Stimulated activated naive B cell treated with anti-CD40 and anti-IgM and Interleukin-4, amounts not matched to agents 10 μg/mL and 1 μg/mL and 100 μg/mL, for 72 hours (primary cell): ENCODE results near the gene IFIT1B.
"Not testable (repeated sequence)": the region's sequence is repeated elsewhere in the genome, so short reads cannot be mapped to it uniquely, and the experiment has no call there.

Source experiments
- ATAC-seq, 2 donors: fragments of 150-1000 bp; cut with Tn5 transposase; replicated peaks; 2 replicates each; pipeline ENCODE4 v1.10.0; 2021; ENCODE audit warnings: moderate library complexity in 1 of 2
- DNase-seq: peaks from one replicate; pipeline ENCODE4 v3.0.0; 2021
- H3K27ac Mint-ChIP-seq: one replicate; pipeline ENCODE4 v1.8.0; 2022; ENCODE audit warnings: mild to moderate bottlenecking, mixed read lengths
- H3K27me3 Mint-ChIP-seq, 2 donors: one replicate each; pipeline ENCODE4 v1.8.0; 2022; ENCODE audit warnings: mixed read lengths in 2 of 2
- H3K36me3 Mint-ChIP-seq, 2 donors: one replicate each; pipeline ENCODE4 v1.8.0; 2022; ENCODE audit warnings: mixed read lengths in 2 of 2, mild to moderate bottlenecking in 1 of 2
- H3K4me1 Mint-ChIP-seq, 2 donors: one replicate each; pipeline ENCODE4 v1.8.0; 2022; ENCODE audit warnings: mixed read lengths in 2 of 2, mild to moderate bottlenecking in 1 of 2
- H3K4me3 Mint-ChIP-seq, 2 donors: one replicate each; pipeline ENCODE4 v1.8.0; 2022; ENCODE audit warnings: mild to moderate bottlenecking in 2 of 2, mixed read lengths in 2 of 2, moderate library complexity in 1 of 2
- H3K9me3 Mint-ChIP-seq, 2 donors: one replicate each; pipeline ENCODE4 v1.8.0; 2022; ENCODE audit warnings: mixed read lengths in 2 of 2, mild to moderate bottlenecking in 1 of 2

Gene IFIT1B

DNA sequence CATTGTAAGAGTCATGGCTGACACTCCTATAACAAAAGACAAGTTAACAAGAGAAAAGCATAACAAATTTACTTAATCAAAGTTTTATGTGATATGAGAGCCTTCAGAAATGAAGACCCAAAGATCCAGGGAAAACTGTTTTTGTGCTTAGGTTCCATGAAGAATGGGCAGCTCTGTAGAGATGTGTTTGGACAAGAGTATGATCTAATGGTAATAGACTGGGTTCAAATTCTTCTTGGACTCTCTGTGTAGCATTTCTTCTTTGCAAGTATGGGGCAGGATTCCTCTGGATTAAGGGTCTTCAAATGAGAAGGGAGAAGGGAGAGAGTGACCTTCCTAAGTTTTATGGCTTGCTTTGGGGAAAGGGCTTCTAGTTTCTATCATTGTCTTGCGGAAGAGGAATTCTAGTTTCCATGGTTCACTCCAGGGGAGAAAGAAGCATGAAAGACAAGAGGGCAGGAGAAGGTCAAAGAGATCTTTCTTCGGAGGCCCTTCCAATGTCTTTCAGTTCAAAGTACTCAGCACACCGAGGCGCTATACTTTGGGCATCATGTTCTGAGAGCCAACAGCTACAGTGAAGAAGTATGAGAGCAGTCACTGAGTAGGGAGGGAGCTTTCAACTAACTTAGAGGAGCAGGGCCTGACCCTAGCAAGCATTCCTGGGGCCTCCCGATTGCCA, 34.6 kb upstream of the IFIT1B start:
- Mint-ChIP-seq H3K4me3 (no peak overlapping the region), H3K36me3 (peaks cover 0 to 17% of the 10 kb centered on the region in 2 donors), H3K27me3 (no peaks in the 10 kb centered on the region), H3K27ac (no peak overlapping the region), H3K4me1 (peaks cover 13 to 21% of the 10 kb centered on the region in 2 donors), H3K9me3 (no peaks in the 10 kb centered on the region)
- ATAC-seq = no peak
- no peak for DNase-seq

DNA sequence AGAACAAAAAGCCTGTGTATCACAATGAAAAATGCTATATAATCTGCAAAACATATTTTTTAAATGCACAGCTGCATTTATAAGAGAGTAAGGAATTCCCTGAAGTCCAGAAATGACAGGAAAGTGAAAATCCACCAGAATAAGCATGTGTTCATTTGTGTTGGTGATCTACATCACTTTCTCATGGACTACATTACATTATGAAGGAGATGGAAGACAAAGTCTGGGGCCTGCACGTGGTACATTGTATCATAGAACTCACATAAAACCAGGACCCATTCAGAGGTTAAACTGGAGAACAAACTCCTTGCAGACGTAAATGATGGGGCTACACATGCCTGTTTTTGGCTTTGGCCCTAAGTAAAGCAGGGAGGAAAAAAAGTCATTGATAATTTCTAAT, 33.7 kb upstream of the IFIT1B start:
- H3K4me3 Mint-ChIP-seq = no peak overlapping the region
- H3K36me3 Mint-ChIP-seq = peaks cover 0 to 8% of the 10 kb centered on the region in 2 donors
- H3K27ac Mint-ChIP-seq = no peak overlapping the region
- DNase-seq (no peak), ATAC-seq (no peak)
- peaks cover 18 to 29% of the 10 kb centered on the region in 2 donors for H3K4me1 Mint-ChIP-seq
- no peaks in the 10 kb centered on the region for H3K27me3 Mint-ChIP-seq
- H3K9me3 Mint-ChIP-seq = no peaks in the 10 kb centered on the region

DNA sequence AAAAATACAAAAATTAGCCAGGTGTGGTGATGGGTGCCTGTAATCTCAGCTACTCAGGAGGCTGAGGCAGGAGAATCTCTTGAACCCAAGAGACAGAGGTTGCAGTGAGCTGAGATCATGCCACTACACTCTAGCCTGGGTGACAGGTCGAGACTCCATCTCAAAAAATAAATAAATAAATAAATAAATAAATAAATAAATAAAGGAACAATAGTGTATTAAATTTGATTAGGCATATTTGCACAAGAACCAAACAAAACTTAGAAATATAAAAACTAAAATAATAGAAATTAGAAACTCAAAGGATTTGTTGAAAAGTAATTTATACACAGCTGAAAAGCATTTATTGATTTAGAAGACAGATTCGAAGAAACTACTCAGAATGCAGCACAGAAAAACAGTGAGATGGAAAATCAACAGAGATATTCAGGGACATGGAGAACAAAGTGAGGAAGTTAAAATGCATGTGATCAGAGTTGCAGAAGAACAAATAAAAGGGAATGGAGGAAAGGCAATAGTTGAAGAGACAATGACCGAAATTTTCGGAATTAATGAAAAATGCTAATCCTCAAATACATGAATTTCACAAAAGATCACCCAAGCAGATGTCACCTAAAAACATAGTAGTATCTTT, 32.4 kb upstream of the IFIT1B start:
- Mint-ChIP-seq H3K4me1 (peaks cover 21 to 36% of the 10 kb centered on the region in 2 donors), H3K27me3 (no peaks in the 10 kb centered on the region), H3K27ac (no peak overlapping the region), H3K4me3 (no peak overlapping the region), H3K36me3 (no peaks in the 10 kb centered on the region), H3K9me3 (no peaks in the 10 kb centered on the region)
- DNase-seq (no peak), ATAC-seq (no peak)

GRCh38 chr10:89346405-89347254, 31.2 kb upstream of the IFIT1B start:
- no peak overlapping the region for H3K4me3 Mint-ChIP-seq
- no peak for ATAC-seq
- H3K36me3 Mint-ChIP-seq = no peaks in the 10 kb centered on the region
- H3K27me3 Mint-ChIP-seq = no peaks in the 10 kb centered on the region
- H3K27ac Mint-ChIP-seq = no peak overlapping the region
- H3K9me3 Mint-ChIP-seq = no peaks in the 10 kb centered on the region
- H3K4me1 Mint-ChIP-seq = peaks cover 25 to 47% of the 10 kb centered on the region in 2 donors
- DNase-seq = no peak

- Mint-ChIP-seq H3K9me3 (no peaks in the 10 kb centered on the region), H3K4me3 (no peak overlapping the region), H3K27me3 (no peaks in the 10 kb centered on the region), H3K4me1 (peaks cover 30 to 53% of the 10 kb centered on the region in 2 donors), H3K36me3 (no peaks in the 10 kb centered on the region), H3K27ac (peak overlapping the region; percentile 59)
- no peak for DNase-seq
- ATAC-seq = peak in 1 of 2 donors; percentile 39
Observed at GRCh38 chr10:89347701-89348457, 30.0 kb upstream of the IFIT1B start.

GRCh38 chr10:89348481-89348880, 29.4 kb upstream of the IFIT1B start:
- H3K4me3 Mint-ChIP-seq = no peak overlapping the region
- peak overlapping the region; percentile 59 for H3K27ac Mint-ChIP-seq
- H3K27me3 Mint-ChIP-seq = no peaks in the 10 kb centered on the region
- H3K4me1 Mint-ChIP-seq = peaks cover 30 to 53% of the 10 kb centered on the region in 2 donors
- DNase-seq (no peak), ATAC-seq (no peak)
- H3K9me3 Mint-ChIP-seq = no peaks in the 10 kb centered on the region
- H3K36me3 Mint-ChIP-seq = no peaks in the 10 kb centered on the region

- Mint-ChIP-seq H3K36me3 (peaks cover 0 to 3% of the 10 kb centered on the region in 2 donors), H3K27ac (no peak overlapping the region), H3K4me3 (no peak overlapping the region), H3K9me3 (peaks cover 0 to 2% of the 10 kb centered on the region in 2 donors), H3K27me3 (no peaks in the 10 kb centered on the region), H3K4me1 (peaks cover 30 to 53% of the 10 kb centered on the region in 2 donors)
- ATAC-seq (no peak), DNase-seq (no peak)
Observed at GRCh38 chr10:89348975-89349374, 28.9 kb upstream of the IFIT1B start.

DNA sequence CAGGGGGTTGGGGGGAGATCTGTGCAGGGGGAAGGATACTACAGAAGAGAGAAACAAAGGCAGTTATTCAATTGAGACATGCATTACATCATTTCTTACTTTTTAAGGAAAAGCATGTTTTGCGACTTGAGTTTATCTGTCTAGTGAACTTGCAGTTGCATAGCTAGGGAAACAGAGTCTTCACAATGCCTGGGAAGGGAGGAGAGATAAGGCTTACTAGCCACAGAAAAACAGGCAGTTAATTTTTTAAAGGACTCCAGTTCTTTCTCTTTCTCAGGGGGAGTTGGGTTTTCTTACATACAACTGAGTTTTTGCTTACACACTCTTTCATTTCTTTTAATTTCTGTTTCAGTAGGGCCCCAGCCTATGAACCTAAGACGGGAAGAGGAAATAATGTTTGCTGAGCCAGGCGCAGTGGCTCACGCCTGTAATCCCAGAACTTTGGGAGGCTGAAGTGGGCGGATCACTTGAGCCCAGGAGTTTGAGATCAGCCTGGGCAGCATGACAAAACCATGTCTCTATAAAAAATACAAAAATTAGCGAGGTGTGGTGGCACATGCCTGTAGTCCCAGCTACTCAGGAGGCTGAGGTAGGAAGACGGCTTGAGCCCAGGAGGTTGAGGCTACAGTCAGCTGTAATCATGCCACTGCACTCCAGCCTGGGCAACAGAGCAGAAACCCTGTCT, 27.1 kb upstream of the IFIT1B start:
- not testable (repeated sequence) for H3K9me3 Mint-ChIP-seq, H3K36me3 Mint-ChIP-seq, H3K4me3 Mint-ChIP-seq, H3K27me3 Mint-ChIP-seq, DNase-seq
- peaks cover 30 to 53% of the 10 kb centered on the region in 2 donors for H3K4me1 Mint-ChIP-seq
- peak; percentile 19 to 30 for ATAC-seq
- H3K27ac Mint-ChIP-seq = peak overlapping the region; percentile 62

DNA sequence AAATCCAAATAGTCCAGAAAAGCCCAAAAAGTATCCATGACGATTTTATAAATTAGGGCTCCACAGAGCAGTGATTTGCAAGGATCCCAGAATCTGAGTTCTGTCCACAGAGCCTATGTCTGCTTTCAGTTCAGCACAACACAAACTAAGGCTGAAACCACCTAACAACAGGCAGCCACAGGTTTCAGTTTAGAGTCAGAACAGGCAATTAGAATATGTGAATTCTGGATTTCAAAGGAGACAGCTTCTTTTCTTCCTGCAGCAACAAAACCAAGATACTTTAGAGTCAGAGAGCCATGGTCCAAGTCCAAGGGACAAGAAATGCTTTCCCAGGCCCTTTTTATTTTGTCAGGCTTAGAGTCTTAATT, 26.5 kb upstream of the IFIT1B start:
- ATAC-seq (peak; percentile 79 to 87), DNase-seq (no peak)
- peaks cover 30 to 50% of the 10 kb centered on the region in 2 donors for H3K4me1 Mint-ChIP-seq
- no peaks in the 10 kb centered on the region for H3K27me3 Mint-ChIP-seq
- H3K36me3 Mint-ChIP-seq = peaks cover 0 to 6% of the 10 kb centered on the region in 2 donors
- H3K9me3 Mint-ChIP-seq = peaks cover 2 to 5% of the 10 kb centered on the region in 2 donors
- no peak overlapping the region for H3K27ac Mint-ChIP-seq
- no peak overlapping the region for H3K4me3 Mint-ChIP-seq

- Mint-ChIP-seq H3K36me3 (peaks cover 0 to 6% of the 10 kb centered on the region in 2 donors), H3K27me3 (no peaks in the 10 kb centered on the region), H3K4me3 (no peak overlapping the region), H3K9me3 (peaks cover 2 to 5% of the 10 kb centered on the region in 2 donors), H3K4me1 (peaks cover 27 to 45% of the 10 kb centered on the region in 2 donors), H3K27ac (peak overlapping the region; percentile 20)
- DNase-seq (no peak), ATAC-seq (no peak)
Observed at GRCh38 chr10:89351780-89352597, 25.9 kb upstream of the IFIT1B start.

GRCh38 chr10:89352802-89353201, 25.1 kb upstream of the IFIT1B start:
- peaks cover 22 to 36% of the 10 kb centered on the region in 2 donors for H3K4me1 Mint-ChIP-seq
- peaks cover 2 to 5% of the 10 kb centered on the region in 2 donors for H3K9me3 Mint-ChIP-seq
- peaks cover 0 to 6% of the 10 kb centered on the region in 2 donors for H3K36me3 Mint-ChIP-seq
- no peak overlapping the region for H3K27ac Mint-ChIP-seq
- no peak for ATAC-seq
- no peak overlapping the region for H3K4me3 Mint-ChIP-seq
- no peaks in the 10 kb centered on the region for H3K27me3 Mint-ChIP-seq
- no peak for DNase-seq

DNA sequence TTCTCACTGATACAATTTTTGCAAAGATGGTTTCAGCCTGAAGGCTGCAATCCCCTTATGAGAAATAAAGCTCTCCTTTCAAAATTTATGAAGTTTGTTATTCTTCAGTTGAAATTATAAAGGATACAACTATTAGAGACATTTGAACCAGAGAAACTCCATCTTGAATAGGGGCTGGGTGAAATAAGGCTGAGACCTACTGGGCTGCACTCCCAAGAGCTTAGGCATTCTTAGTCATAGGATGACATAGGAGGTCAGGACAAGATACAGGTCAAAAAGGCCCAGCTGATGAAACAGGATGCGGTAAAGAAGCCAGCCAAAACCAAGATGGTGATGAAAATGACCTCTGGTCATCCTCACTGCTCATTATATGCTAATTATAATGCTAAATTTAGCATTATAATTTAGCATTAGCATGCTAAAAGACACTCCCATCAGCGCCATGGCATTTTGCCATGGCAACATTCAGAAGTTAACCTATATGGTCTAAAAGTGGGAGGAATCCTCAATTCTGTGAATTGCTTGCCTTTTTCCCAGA, 22.4 kb upstream of the IFIT1B start:
- peaks cover 2 to 5% of the 10 kb centered on the region in 2 donors for H3K9me3 Mint-ChIP-seq
- no peaks in the 10 kb centered on the region for H3K27me3 Mint-ChIP-seq
- ATAC-seq (no peak), DNase-seq (no peak)
- no peak overlapping the region for H3K4me3 Mint-ChIP-seq
- no peak overlapping the region for H3K27ac Mint-ChIP-seq
- H3K36me3 Mint-ChIP-seq = peaks cover 0 to 6% of the 10 kb centered on the region in 2 donors
- H3K4me1 Mint-ChIP-seq = peaks cover 10 to 17% of the 10 kb centered on the region in 2 donors

GRCh38 chr10:89357096-89357495, 20.8 kb upstream of the IFIT1B start:
- Mint-ChIP-seq H3K27me3 (peaks cover 0 to 4% of the 10 kb centered on the region in 2 donors), H3K36me3 (peaks cover 0 to 6% of the 10 kb centered on the region in 2 donors)

More at GRCh38 chr10:89357096-89357495, 20.8 kb upstream of the IFIT1B start:
- H3K4me3 Mint-ChIP-seq = no peak overlapping the region
- no peak for ATAC-seq
- H3K27ac Mint-ChIP-seq = no peak overlapping the region
- H3K9me3 Mint-ChIP-seq = peaks cover 2 to 5% of the 10 kb centered on the region in 2 donors
- no peak for DNase-seq
- peaks cover 1 to 3% of the 10 kb centered on the region in 2 donors for H3K4me1 Mint-ChIP-seq
